ENCODE measurements around the gene FAM174B.

FAM174B gene

GRCh38 chr15:92583096-92584034 is 72.2 kb downstream of the FAM174B start:
- ChIA-PET POLR2A (no interaction called here), CTCF (no interaction called here)
- no peak for DNase-seq (ENCODE audit: low read depth, low spot score)
- no peak for TF ChIP-seq CTCF (IDR thresholded peaks at IDR 0.05; ENCODE audit: insufficient read depth, low read length, missing control alignments)
- H3K4me3 ChIP-seq (ENCODE audit: low read depth, low read length), result no peak overlapping the region

- H3K4me3 ChIP-seq (ENCODE audit: low read depth, low read length), result no peak overlapping the region
- TF ChIP-seq CTCF (IDR thresholded peaks at IDR 0.05; ENCODE audit: insufficient read depth, low read length, missing control alignments), result no peak
- DNase-seq (ENCODE audit: low read depth, low spot score), result no peak
- CTCF ChIA-PET, result no interaction called here
- POLR2A ChIA-PET, result no interaction called here
Observed at GRCh38 chr15:92582206-92582605, 73.4 kb downstream of the FAM174B start.

GRCh38 chr15:92580933-92581445 is 74.6 kb downstream of the FAM174B start:
- POLR2A ChIA-PET, result no interaction called here
- no peak for DNase-seq (ENCODE audit: low read depth, low spot score)
- TF ChIP-seq CTCF (IDR thresholded peaks at IDR 0.05; ENCODE audit: insufficient read depth, low read length, missing control alignments), result no peak
- no peak overlapping the region for H3K4me3 ChIP-seq (ENCODE audit: low read depth, low read length)
- CTCF ChIA-PET, result no interaction called here

GRCh38 chr15:92580521-92580920 is 75.1 kb downstream of the FAM174B start:
- H3K4me3 ChIP-seq (ENCODE audit: low read depth, low read length), result no peak overlapping the region
- DNase-seq (ENCODE audit: low read depth, low spot score), result no peak
- POLR2A ChIA-PET, result no interaction called here
- no peak for TF ChIP-seq CTCF (IDR thresholded peaks at IDR 0.05; ENCODE audit: insufficient read depth, low read length, missing control alignments)
- CTCF ChIA-PET, result no interaction called here

- TF ChIP-seq CTCF (IDR thresholded peaks at IDR 0.05; ENCODE audit: insufficient read depth, low read length, missing control alignments), result no peak
- no peak for DNase-seq (ENCODE audit: low read depth, low spot score)
- POLR2A ChIA-PET, result no interaction called here
- CTCF ChIA-PET, result no interaction called here
- no peak overlapping the region for H3K4me3 ChIP-seq (ENCODE audit: low read depth, low read length)
Observed at GRCh38 chr15:92579931-92580470, 75.6 kb downstream of the FAM174B start.

GRCh38 chr15:92579486-92579885 is 76.1 kb downstream of the FAM174B start:
- no peak for TF ChIP-seq CTCF (IDR thresholded peaks at IDR 0.05; ENCODE audit: insufficient read depth, low read length, missing control alignments)
- ChIA-PET CTCF (no interaction called here), POLR2A (no interaction called here)
- no peak for DNase-seq (ENCODE audit: low read depth, low spot score)
- H3K4me3 ChIP-seq (ENCODE audit: low read depth, low read length), result no peak overlapping the region

Data from AG04449 (cell line).